Measurements from ENCODE around the gene UMOD. TPM values are rescaled to one million over a fixed set of nuclear protein-coding genes. Genes with fewer than 3 reads are reported as not detected.

The UMOD gene
- total RNA-seq, 1 experiment from 2014 or later, result not detected

DNA sequence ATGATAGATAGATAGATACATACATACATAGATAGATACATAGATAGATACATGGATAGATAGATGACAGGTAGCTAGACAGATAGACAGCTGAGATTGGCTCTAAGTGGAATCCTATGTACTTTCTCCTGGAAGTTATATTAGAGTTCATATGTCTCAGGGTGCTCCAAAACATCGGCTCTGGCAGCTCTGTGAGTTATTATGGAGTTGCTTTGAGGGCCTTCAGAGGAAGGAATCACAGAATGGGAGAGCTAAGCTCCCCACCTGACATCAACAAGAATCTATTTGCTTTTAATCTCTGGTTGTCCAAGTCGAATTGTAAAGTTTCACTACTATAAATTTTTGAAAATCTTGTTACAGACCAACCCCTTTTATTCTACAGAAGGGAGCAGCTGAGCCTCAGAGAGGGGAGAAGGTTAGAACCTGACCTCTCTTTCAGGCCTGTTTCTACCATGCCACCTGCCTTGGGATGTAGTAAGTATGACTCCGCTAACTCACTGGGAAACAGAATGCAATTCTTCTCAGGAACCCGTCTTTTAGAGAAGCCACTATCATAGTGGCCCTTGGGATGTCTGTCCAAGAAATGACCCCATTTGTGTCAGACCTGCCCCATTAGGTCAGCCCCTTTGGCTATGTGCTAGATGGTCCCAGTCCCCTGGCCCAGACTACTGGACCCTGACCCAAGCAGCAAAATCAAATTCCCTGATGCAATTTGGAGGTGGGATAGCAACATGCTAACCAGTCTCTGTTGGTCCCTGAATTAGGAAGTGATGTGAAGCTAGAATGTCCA lies 43.5 kb downstream of the UMOD start:
- Histone ChIP-seq H3K27ac (ENCODE audit: low read depth, low read length, poor library complexity, severe bottlenecking) (no peak overlapping the region), H3K4me3 (ENCODE audit: low read depth, low read length, poor library complexity, severe bottlenecking) (no peak overlapping the region), H3K4me1 (ENCODE audit: insufficient read depth, low read length, poor library complexity, severe bottlenecking) (no peaks in the 10 kb centered on the region), H3K27me3 (replicated peaks; ENCODE audit: insufficient read depth, low read depth, low read length, poor library complexity) (no peaks in the 10 kb centered on the region), H3K36me3 (ENCODE audit: insufficient read depth, low read length, poor library complexity, severe bottlenecking) (no peaks in the 10 kb centered on the region), H3K9me3 (ENCODE audit: low read depth, low read length, poor library complexity, severe bottlenecking) (no peaks in the 10 kb centered on the region)
- CTCF ChIA-PET, result no interaction called here
- no peak for DNase-seq (ENCODE audit: low spot score)
- POLR2A ChIA-PET (ENCODE audit: low non-redundant PET), result no interaction called here
- intact Hi-C loops (cut with micrococcal nuclease; ENCODE audit: unreplicated experiment), result no loop called here
- TF ChIP-seq EZH2 (IDR thresholded peaks at IDR 0.05; ENCODE audit: borderline replicate concordance, low read depth, low read length, poor library complexity, severe bottlenecking), result no peak
- TF ChIP-seq, protein P1, sequence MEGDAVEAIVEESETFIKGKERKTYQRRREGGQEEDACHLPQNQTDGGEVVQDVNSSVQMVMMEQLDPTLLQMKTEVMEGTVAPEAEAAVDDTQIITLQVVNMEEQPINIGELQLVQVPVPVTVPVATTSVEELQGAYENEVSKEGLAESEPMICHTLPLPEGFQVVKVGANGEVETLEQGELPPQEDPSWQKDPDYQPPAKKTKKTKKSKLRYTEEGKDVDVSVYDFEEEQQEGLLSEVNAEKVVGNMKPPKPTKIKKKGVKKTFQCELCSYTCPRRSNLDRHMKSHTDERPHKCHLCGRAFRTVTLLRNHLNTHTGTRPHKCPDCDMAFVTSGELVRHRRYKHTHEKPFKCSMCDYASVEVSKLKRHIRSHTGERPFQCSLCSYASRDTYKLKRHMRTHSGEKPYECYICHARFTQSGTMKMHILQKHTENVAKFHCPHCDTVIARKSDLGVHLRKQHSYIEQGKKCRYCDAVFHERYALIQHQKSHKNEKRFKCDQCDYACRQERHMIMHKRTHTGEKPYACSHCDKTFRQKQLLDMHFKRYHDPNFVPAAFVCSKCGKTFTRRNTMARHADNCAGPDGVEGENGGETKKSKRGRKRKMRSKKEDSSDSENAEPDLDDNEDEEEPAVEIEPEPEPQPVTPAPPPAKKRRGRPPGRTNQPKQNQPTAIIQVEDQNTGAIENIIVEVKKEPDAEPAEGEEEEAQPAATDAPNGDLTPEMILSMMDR (conservative IDR thresholded peaks at IDR 0.05; ENCODE audit: low read depth, low read length), result no peak
- no TSS peak for BruUV-seq (replicated peaks)

DNA sequence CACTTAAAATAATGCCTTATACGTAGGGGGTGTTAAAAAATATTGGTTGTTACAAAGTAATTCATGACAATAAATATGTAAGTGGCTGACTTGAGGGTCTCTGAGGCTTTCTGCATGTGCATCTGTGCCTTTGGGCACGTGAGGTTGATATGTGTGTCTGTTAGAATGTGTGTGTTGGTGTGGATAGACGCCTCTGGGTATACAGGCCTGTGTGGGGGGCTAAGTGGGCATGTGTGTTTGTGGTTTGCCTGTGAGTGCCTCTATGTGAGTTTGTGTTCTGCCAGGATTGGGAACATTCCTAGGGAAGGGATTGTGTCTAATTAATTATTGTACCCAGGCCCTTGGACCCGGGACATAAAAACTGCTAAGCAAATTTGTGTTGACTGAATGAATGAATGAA lies 44.2 kb downstream of the UMOD start:
- H3K4me1 ChIP-seq (ENCODE audit: insufficient read depth, low read length, poor library complexity, severe bottlenecking), result no peaks in the 10 kb centered on the region
- no peak overlapping the region for H3K27ac ChIP-seq (ENCODE audit: low read depth, low read length, poor library complexity, severe bottlenecking)
- DNase-seq (ENCODE audit: low spot score), result no peak
- no TSS peak for BruUV-seq (replicated peaks)
- no peaks in the 10 kb centered on the region for H3K27me3 ChIP-seq (replicated peaks; ENCODE audit: insufficient read depth, low read depth, low read length, poor library complexity)
- intact Hi-C loops (cut with micrococcal nuclease; ENCODE audit: unreplicated experiment), result no loop called here
- H3K9me3 ChIP-seq (ENCODE audit: low read depth, low read length, poor library complexity, severe bottlenecking), result no peaks in the 10 kb centered on the region
- ChIA-PET POLR2A (ENCODE audit: low non-redundant PET) (no interaction called here), CTCF (no interaction called here)
- H3K36me3 ChIP-seq (ENCODE audit: insufficient read depth, low read length, poor library complexity, severe bottlenecking), result no peaks in the 10 kb centered on the region
- no peak overlapping the region for H3K4me3 ChIP-seq (ENCODE audit: low read depth, low read length, poor library complexity, severe bottlenecking)
- TF ChIP-seq EZH2 (IDR thresholded peaks at IDR 0.05; ENCODE audit: borderline replicate concordance, low read depth, low read length, poor library complexity, severe bottlenecking), result no peak
- TF ChIP-seq, protein P1 (conservative IDR thresholded peaks at IDR 0.05; ENCODE audit: low read depth, low read length), result no peak

GRCh38 chr16:20307791-20308190 lies 44.7 kb downstream of the UMOD start:
- Histone ChIP-seq H3K27me3 (replicated peaks; ENCODE audit: insufficient read depth, low read depth, low read length, poor library complexity) (no peaks in the 10 kb centered on the region), H3K9me3 (ENCODE audit: low read depth, low read length, poor library complexity, severe bottlenecking) (no peaks in the 10 kb centered on the region), H3K36me3 (ENCODE audit: insufficient read depth, low read length, poor library complexity, severe bottlenecking) (no peaks in the 10 kb centered on the region), H3K27ac (ENCODE audit: low read depth, low read length, poor library complexity, severe bottlenecking) (no peak overlapping the region), H3K4me1 (ENCODE audit: insufficient read depth, low read length, poor library complexity, severe bottlenecking) (no peaks in the 10 kb centered on the region), H3K4me3 (ENCODE audit: low read depth, low read length, poor library complexity, severe bottlenecking) (no peak overlapping the region)
- BruUV-seq (replicated peaks), result no TSS peak
- DNase-seq (ENCODE audit: low spot score), result no peak
- CTCF ChIA-PET, result no interaction called here
- intact Hi-C loops (cut with micrococcal nuclease; ENCODE audit: unreplicated experiment), result no loop called here
- TF ChIP-seq EZH2 (IDR thresholded peaks at IDR 0.05; ENCODE audit: borderline replicate concordance, low read depth, low read length, poor library complexity, severe bottlenecking), result no peak
- TF ChIP-seq, protein P1 (conservative IDR thresholded peaks at IDR 0.05; ENCODE audit: low read depth, low read length), result no peak
- POLR2A ChIA-PET (ENCODE audit: low non-redundant PET), result no interaction called here

Measured in A673 (cell line).